Stimulated activated naive CD8-positive, alpha-beta T cell treated with anti-CD3 and anti-CD28 coated beads, Interleukin-15, Interleukin-2, amounts not matched to agents 100 ng/mL and 50 ng/mL, for 24 hours (primary cell): ENCODE results near the gene PLOD3.
"Not testable (repeated sequence)": the region's sequence is repeated elsewhere in the genome, so short reads cannot be mapped to it uniquely, and the experiment has no call there.

Experiments
- H3K27ac Mint-ChIP-seq: one replicate; pipeline ENCODE4 v1.8.0; 2021; ENCODE audit warnings: mild to moderate bottlenecking, mixed read lengths
- H3K27me3 Mint-ChIP-seq: one replicate; pipeline ENCODE4 v1.8.0; 2021; ENCODE audit warnings: mixed read lengths
- H3K36me3 Mint-ChIP-seq: one replicate; pipeline ENCODE4 v1.8.0; 2021; ENCODE audit warnings: low read depth, mixed read lengths
- H3K4me1 Mint-ChIP-seq: one replicate; pipeline ENCODE4 v1.8.0; 2021; ENCODE audit warnings: low read depth, mixed read lengths
- H3K4me3 Mint-ChIP-seq: one replicate; pipeline ENCODE4 v1.8.0; 2021; ENCODE audit warnings: mild to moderate bottlenecking, mixed read lengths
- H3K9me3 Mint-ChIP-seq: one replicate; pipeline ENCODE4 v1.8.0; 2021; ENCODE audit warnings: mixed read lengths

Gene PLOD3

DNA sequence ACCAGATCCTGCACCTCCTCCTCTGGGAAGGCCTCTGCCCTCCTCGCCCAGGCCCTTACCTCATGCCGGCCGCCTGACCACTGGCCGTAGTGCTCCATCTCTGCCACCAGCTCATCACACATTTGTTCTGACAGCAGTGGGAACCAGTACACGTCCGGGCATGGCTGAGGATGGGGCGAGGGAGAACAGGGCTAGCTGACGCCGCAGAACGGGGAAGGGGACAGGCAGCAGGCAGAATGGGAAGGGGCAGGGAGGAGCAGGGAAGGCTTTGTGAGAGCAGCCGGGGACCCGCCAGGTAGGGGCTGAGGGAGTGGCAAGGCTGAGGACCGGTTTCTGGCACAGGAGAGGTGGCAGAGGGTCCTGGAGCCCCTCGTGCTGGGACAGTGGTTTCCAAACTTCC, 8.6 kb downstream of the PLOD3 start:
- Mint-ChIP-seq H3K4me1 (peaks cover 6% of the 10 kb centered on the region), H3K27ac (no peak overlapping the region), H3K36me3 (peaks cover 4% of the 10 kb centered on the region), H3K27me3 (peaks cover 3% of the 10 kb centered on the region), H3K4me3 (no peak overlapping the region), H3K9me3 (no peaks in the 10 kb centered on the region)

DNA sequence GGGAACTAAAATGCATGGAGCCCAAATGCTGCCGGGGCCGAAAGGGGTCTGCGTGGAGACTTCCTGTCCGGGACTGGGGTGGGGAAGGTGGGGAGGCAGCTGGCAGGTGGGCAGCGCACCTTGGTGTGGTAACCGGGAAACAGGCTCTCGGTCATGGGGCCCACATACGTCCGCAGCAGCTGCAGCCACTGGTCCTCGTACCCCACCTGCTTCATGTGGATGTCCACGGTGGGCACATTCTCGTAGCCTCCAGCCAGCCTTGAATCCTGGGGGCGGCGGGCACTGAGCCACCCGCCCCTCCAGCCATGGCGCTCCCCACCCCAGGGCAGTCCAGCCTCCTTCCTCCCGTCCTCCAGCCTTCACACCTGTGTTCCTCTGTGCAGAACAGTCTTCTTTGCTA, 9.9 kb downstream of the PLOD3 start:
- no peak overlapping the region for H3K4me3 Mint-ChIP-seq
- no peak overlapping the region for H3K27ac Mint-ChIP-seq
- H3K4me1 Mint-ChIP-seq, result peaks cover 8% of the 10 kb centered on the region
- H3K9me3 Mint-ChIP-seq, result no peaks in the 10 kb centered on the region
- H3K27me3 Mint-ChIP-seq, result peaks cover 12% of the 10 kb centered on the region
- H3K36me3 Mint-ChIP-seq, result peaks cover 4% of the 10 kb centered on the region

- peaks cover 8% of the 10 kb centered on the region for H3K4me1 Mint-ChIP-seq
Observed at GRCh38 chr7:101206665-101207042, 10.7 kb downstream of the PLOD3 start.

GRCh38 chr7:101205901-101206664, 11.3 kb downstream of the PLOD3 start:
- Mint-ChIP-seq H3K27me3 (peaks cover 19% of the 10 kb centered on the region), H3K36me3 (peaks cover 4% of the 10 kb centered on the region), H3K4me3 (no peak overlapping the region), H3K9me3 (no peaks in the 10 kb centered on the region), H3K27ac (no peak overlapping the region), H3K4me1 (peaks cover 8% of the 10 kb centered on the region)

More at GRCh38 chr7:101206665-101207042, 10.7 kb downstream of the PLOD3 start:
- Mint-ChIP-seq H3K27me3 (peaks cover 15% of the 10 kb centered on the region), H3K36me3 (peaks cover 4% of the 10 kb centered on the region), H3K9me3 (no peaks in the 10 kb centered on the region), H3K4me3 (no peak overlapping the region), H3K27ac (no peak overlapping the region)

- Mint-ChIP-seq H3K4me3 (peak overlapping the region; percentile 24), H3K27me3 (peaks cover 29% of the 10 kb centered on the region), H3K4me1 (peaks cover 12% of the 10 kb centered on the region)
- not testable (repeated sequence) for H3K27ac Mint-ChIP-seq, H3K36me3 Mint-ChIP-seq, H3K9me3 Mint-ChIP-seq
Observed at GRCh38 chr7:101203740-101204738, 13.3 kb downstream of the PLOD3 start.

GRCh38 chr7:101202603-101202918, 14.8 kb downstream of the PLOD3 start:
- Mint-ChIP-seq H3K27me3 (peaks cover 31% of the 10 kb centered on the region), H3K4me3 (no peak overlapping the region), H3K27ac (no peak overlapping the region), H3K9me3 (no peaks in the 10 kb centered on the region), H3K4me1 (peaks cover 12% of the 10 kb centered on the region), H3K36me3 (no peaks in the 10 kb centered on the region)

GRCh38 chr7:101201695-101202602, 15.4 kb downstream of the PLOD3 start:
- Mint-ChIP-seq H3K27me3 (peaks cover 35% of the 10 kb centered on the region), H3K36me3 (no peaks in the 10 kb centered on the region), H3K4me3 (no peak overlapping the region), H3K27ac (no peak overlapping the region), H3K9me3 (no peaks in the 10 kb centered on the region), H3K4me1 (peaks cover 12% of the 10 kb centered on the region)

- Mint-ChIP-seq H3K4me1 (peaks cover 7% of the 10 kb centered on the region), H3K4me3 (no peak within 1 kb of the TSS), H3K27me3 (peaks cover 35% of the 10 kb centered on the region), H3K9me3 (no peaks in the 10 kb centered on the region), H3K36me3 (no peaks in the 10 kb centered on the region), H3K27ac (no peak within 1 kb of the TSS)
Observed at GRCh38 chr7:101200862-101201599, 16.4 kb downstream of the PLOD3 start, which contains the start of gene MOGAT3. Gene MOGAT3, minus strand, starts transcription at chr7:101201036. Its CDS starts 182 bp downstream, at chr7:101200854.

- H3K27ac Mint-ChIP-seq, result no peak overlapping the region
- no peaks in the 10 kb centered on the region for H3K9me3 Mint-ChIP-seq
- H3K4me1 Mint-ChIP-seq, result peaks cover 7% of the 10 kb centered on the region
- no peak overlapping the region for H3K4me3 Mint-ChIP-seq
- peaks cover 35% of the 10 kb centered on the region for H3K27me3 Mint-ChIP-seq
- no peaks in the 10 kb centered on the region for H3K36me3 Mint-ChIP-seq
Observed at GRCh38 chr7:101200504-101200861, 16.9 kb downstream of the PLOD3 start.

DNA sequence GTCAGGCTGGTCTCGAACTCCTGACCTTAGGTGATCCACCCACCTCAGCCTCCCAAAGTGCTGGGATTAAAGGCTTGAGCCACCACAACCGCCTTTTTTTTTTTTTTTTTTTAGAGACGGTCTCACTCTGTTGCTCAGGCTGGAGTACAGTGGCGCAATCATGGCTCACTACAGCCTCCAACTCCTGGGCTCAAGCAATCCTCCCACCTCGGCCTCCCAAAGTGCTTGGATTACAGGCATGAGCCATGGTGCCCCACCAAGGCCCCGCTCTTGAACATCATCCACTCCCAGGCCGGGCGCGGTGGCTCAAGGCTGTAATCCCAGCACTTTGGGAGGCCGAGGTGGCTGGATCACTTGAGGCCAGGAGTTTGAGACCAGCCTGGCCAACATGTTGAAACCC, 17.9 kb downstream of the PLOD3 start:
- H3K27ac Mint-ChIP-seq, H3K4me3 Mint-ChIP-seq, H3K36me3 Mint-ChIP-seq, H3K4me1 Mint-ChIP-seq, H3K9me3 Mint-ChIP-seq: not testable (repeated sequence)
- H3K27me3 Mint-ChIP-seq, result peaks cover 35% of the 10 kb centered on the region

GRCh38 chr7:101198476-101198875, 18.9 kb downstream of the PLOD3 start:
- Mint-ChIP-seq H3K27me3 (peaks cover 30% of the 10 kb centered on the region), H3K36me3 (no peaks in the 10 kb centered on the region), H3K9me3 (no peaks in the 10 kb centered on the region), H3K4me1 (peaks cover 4% of the 10 kb centered on the region), H3K27ac (no peak overlapping the region), H3K4me3 (no peak overlapping the region)

DNA sequence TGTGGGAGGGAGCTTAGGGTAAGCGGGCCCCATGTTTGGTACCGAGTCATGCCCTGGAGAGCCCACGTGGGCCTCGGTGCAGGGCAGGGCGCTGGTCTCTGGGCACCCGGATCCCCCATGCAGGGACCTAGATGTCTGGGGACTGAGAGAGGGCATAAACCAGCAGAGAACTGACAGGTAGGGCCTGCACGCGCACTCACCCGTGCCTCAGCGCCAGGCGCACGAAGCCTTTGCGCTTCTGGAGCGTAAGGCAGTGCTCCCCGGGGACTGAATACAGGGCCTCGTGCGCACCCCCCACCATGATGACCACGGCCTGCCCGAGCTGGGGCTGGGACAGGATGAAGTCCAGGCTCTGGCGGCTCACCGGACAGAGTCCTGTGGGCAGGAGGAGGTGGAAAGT, 19.4 kb downstream of the PLOD3 start:
- peaks cover 4% of the 10 kb centered on the region for H3K4me1 Mint-ChIP-seq
- no peak overlapping the region for H3K4me3 Mint-ChIP-seq
- peaks cover 28% of the 10 kb centered on the region for H3K27me3 Mint-ChIP-seq
- H3K9me3 Mint-ChIP-seq, result no peaks in the 10 kb centered on the region
- H3K27ac Mint-ChIP-seq, result no peak overlapping the region
- H3K36me3 Mint-ChIP-seq, result no peaks in the 10 kb centered on the region

- no peak overlapping the region for H3K27ac Mint-ChIP-seq
- peaks cover 14% of the 10 kb centered on the region for H3K27me3 Mint-ChIP-seq
- H3K4me1 Mint-ChIP-seq, result peaks cover 5% of the 10 kb centered on the region
- H3K9me3 Mint-ChIP-seq, result no peaks in the 10 kb centered on the region
- no peaks in the 10 kb centered on the region for H3K36me3 Mint-ChIP-seq
- no peak overlapping the region for H3K4me3 Mint-ChIP-seq
Observed at GRCh38 chr7:101195884-101196283, 21.5 kb downstream of the PLOD3 start.

DNA sequence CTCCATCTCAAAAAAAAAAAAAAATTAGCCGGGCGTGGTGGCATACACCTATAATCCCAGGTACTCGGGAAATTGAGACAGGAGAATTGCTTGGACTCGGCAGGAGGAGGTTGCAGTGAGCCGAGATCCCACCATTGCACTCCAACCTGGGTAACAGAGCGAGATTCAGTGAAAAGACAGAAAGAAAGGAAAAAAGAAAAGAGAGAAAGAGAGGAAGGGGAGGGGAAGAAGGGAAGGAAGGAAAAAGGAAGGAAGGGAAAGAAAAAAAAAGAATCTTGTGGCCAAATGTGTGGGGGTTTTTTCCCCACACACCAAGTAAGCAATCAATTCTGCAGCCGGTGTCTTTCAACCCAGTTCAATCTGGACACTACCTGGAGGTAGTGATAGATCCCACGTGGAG, 28.3 kb downstream of the PLOD3 start:
- H3K4me3 Mint-ChIP-seq, result no peak overlapping the region
- H3K27me3 Mint-ChIP-seq, result peaks cover 15% of the 10 kb centered on the region
- H3K9me3 Mint-ChIP-seq, result no peaks in the 10 kb centered on the region
- H3K4me1 Mint-ChIP-seq, result peaks cover 3% of the 10 kb centered on the region
- no peaks in the 10 kb centered on the region for H3K36me3 Mint-ChIP-seq
- no peak overlapping the region for H3K27ac Mint-ChIP-seq
